Astrocyte of the hippocampus (primary cell): ENCODE measurements around the gene ATG4D.
A peak's percentile ranks its signal among the peaks of the same experiment; 100 is the strongest.

Source experiments
- DNase-seq: peaks from one replicate; pipeline ENCODE4 v3.0.0; 2011; ENCODE audit warnings: low read depth, low spot score

ATG4D gene

DNA sequence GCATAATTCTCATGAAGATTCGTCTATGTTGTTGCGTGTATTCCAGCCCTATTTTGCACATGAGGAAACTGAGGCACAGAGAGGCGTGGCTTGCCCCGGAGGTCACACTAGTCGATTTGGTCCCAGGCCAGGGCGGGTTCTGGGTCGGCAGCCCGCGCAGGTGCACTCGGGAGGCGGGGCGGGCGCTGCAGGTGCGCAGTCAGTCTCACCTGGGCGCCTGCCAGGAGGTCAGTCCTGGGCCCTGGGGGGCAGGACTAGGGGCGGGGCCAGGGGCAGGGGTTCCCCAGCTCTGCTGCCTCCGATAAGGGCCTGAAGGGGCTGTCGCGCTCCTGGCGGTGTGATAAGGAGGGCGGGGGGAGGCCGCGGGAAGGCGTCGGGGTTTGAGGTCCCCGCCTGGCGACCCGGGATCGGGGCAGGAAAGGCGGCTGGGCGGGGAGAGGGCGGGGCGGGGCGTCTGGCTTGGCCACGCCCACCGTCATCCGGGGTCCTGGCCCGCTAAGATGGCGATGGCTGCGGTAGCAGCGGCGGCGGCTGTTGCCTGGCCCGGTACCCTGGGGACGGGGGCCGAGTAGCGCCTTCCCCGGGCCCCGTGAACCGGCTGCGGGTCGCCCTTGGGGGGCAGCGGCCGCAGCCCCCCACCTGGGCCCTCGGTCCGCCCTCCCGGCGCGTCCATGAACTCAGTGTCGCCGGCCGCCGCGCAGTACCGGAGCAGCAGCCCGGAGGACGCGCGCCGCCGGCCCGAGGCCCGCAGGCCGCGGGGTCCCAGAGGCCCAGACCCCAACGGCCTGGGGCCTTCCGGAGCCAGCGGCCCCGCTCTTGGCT lies at the start of gene ATG4D:
Gene ATG4D (plus strand): TSS at position 485 of the 822 bp plus-strand sequence. CDS start 187 bp downstream, at position 672.
- DNase-seq: peak; percentile 88

DNA sequence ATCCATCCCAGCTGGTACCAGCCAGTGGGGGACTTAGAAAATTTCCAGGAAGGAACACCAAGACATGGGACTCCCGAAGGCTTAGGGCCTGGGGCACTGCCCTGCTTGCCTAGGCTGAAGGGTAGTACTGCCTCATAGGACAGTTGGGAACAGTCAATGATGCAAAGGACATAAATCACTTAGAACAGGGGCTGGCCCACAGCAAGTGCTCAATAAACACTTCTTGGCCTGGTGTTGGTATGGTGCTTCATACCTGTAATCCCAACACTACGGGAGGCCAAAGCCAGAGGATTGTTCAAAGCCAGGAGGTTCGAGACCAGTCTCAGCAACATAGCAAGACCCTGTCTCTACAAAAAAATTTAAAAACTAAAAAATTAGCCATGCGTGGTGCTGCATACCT lies 46.3 kb upstream of the ATG4D start:
- DNase-seq: no peak

DNA sequence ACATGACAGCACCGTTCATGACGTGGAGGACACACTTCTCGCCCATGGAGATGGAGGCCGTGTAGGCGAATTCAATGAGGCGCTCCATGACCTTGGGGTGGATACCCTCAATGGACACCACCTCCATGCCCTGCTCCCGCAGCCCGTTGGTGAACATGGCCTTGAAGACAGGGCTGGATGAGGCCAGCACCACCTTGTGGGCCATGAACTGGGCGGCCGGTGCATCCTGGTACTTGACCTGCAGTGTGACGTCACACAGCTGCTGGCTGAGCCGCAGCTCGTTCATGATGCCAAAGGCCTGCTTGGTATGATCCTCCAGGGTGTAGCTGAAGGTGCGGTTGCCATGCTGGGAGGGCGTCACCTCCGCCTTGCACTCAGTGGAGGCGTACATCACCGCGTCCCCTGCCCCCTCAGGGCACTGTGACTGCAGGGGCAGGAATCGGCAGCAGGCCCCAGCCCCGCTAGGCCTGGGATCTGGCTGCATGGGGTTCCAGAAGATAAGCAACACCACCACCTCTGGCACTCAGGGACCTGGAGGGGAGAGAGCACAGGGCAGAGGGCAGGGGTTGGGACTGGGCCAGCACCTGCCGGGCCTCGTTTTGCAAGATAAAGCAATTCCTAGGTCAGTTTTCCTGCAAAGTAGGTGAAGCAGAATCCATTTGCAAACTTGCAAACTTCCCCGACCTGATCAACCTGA lies 44.0 kb upstream of the ATG4D start:
- no peak for DNase-seq

DNA sequence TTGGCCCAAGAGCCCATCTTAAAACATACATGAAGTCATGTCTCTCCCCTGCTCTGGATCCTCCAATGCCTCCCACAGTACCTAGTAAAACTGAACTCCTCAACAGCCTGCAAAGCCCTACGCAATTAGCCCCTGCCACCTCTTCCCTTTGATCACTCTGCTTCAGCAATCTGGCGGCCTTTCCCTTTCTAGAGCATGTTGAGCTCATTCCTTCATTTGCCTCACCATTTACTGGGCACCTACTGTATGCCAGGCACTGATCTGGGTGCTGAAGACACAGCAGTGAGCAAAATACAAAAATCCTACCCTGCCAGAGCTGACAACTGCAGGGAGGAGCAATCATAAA lies 43.5 kb upstream of the ATG4D start:
- DNase-seq: no peak

DNA sequence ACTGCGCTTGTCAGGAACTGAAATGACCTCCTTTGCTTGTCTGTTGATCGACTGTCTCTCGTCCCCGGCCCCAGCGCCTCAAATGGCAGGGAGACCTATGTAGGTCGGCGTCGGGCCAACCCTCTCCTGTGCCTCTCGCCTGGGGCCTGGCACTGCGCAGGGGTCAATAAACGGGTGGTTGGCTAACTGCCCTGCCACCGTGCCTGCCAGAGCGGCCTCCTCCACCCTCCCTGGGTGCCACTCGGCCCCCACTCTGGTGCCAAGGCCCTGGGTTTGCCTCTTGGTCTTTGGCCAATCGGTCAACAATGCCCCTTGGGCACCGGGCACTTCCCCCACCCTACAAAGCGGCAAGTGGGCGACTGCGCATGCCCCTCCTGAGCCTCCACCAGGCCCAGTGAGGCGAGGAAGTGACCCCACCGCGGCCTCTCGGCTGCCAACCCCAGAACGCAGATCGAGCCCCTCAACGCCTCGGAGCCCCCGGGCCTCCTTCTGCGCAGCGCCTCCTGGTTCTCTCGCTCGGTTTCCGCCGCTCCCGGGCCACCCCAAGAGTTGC lies 41.7 kb upstream of the ATG4D start:
- DNase-seq: peak; percentile 74

DNA sequence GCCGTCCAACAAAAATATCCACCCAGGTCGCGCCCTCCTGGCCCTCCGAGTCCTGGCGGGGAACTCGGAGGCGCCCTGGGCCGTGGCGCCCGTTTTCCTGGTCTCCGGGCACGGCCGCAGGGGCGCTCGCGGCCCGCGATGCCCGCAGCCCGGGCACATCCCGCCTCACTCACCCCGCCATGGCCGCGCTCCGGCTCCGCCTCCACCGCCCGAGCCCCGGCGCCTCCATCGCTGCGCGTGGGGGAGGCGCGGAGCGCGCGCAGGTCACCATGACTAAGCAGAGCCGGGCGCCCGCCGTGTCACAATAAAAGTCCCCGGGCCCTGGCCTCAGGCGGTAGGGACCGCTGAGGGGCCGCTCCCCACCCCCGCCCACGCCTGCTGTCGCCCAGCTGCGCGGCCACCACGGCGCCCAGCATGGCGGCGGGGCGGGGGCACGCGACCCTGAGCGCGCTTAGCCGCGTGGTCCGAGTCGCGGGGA lies 41.1 kb upstream of the ATG4D start:
- peak; percentile 97 for DNase-seq

DNA sequence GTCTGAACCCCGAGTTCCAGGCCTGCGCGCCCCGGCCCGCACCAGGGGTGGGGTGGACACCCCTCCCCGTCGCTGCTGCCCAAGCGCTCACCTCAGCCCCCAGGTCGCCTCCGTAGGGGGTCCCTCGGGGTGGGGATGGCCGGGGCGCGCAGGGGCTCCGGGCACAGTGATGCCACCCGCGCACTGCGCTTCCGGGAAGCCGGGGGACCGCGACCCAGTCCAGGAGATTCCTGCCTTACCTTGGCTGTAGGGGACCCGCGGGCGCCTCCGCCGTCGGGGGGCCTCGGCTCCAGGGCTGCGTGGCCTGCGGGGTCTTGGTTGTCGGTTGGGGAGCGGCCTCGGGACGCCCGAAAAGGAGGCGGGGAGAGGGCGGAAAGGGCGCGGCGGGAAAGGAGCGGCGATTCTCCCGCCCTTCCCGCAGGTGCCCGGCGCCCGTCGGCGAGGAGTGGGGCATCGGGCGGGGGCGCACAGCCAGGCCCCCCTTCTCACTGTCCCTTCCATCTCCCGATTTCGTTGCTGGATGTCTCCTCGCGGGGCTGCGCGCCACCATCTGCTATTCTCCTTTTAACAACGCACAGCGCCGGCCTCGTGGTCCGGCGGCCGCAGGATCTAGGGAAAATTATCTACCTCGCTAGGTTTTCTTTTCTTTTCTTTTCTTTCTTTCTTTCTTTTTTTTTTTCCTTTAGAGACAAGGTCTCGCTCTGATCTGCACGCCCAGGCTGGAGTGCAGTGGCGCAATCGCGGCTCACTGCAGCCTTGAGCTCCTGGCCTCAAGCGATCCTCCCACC lies 40.5 kb upstream of the ATG4D start, which contains the start of gene KEAP1:
Gene KEAP1 (minus strand): TSS at position 355 of the 788 bp plus-strand sequence. CDS start 3,323 bp downstream, outside the sequence.
- peak; percentile 55 for DNase-seq

DNA sequence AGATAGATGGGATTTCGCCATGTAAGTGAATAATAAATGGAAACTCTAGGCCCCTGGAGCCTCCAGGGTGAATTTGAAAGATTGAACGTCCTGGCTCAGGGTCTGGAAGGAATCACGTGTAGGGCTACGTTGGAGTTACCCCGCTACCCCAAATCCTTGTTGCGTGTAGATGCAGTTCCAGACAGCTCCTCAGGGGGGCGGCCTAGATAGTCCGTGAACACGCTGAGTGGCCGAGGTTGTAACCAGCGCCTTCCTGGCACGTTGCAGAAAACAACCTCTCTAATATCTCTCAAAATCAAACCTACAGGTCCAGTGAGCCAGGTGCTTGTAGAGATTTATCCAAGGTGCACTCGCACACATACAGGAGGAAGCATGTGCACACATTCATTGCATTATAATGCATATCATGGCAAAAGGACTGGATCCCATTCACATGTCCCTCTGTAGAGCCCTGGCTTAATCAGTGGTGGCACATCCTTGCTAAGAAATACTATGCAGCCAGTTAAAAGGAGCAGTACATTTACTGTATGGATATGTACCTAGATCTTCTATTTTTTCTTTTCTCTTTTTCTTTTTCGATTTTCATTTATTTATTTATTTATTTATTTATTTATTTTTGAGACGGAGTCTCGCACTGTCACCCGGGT lies 38.0 kb upstream of the ATG4D start:
- DNase-seq: peak; percentile 69

DNA sequence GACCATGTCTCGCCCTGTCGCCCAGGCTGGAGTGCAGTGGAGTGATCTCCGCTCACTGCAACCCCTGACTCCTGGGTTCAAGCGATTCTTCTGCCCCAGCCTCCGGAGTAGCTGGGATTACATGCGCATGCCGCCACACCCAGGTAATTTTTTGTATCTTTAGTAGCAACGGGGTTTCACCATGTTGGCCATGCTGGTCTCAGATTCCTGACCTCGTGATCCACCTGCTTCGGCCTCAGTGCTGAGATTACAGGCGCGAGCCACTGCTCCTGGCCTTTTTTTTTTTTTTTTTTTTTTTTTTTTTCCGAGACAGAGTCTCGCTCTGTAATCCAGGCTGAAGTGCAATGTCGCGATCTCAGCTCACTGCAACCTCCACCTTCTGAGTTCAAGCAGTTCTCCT lies 35.7 kb upstream of the ATG4D start:
- no peak for DNase-seq

DNA sequence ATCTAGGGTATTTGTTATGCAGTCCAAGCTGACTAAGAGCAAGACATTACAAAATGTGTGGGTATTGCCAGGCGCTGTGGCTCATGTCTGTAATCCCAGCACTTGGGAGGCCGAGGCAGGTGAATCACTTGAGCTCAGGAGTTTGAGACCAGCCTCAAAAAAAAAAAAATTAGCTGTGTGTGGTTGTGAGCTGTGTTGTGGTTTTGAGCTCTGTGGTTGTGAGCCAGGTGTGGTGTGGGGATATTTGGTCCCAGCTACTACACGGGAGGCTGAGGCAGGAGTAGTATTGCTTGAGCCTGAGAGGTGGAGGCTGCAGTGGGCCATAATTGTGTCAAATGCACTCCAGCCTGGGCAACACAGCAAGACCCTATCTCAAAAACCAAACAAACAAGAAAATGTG lies 35.0 kb upstream of the ATG4D start:
- DNase-seq: no peak

DNA sequence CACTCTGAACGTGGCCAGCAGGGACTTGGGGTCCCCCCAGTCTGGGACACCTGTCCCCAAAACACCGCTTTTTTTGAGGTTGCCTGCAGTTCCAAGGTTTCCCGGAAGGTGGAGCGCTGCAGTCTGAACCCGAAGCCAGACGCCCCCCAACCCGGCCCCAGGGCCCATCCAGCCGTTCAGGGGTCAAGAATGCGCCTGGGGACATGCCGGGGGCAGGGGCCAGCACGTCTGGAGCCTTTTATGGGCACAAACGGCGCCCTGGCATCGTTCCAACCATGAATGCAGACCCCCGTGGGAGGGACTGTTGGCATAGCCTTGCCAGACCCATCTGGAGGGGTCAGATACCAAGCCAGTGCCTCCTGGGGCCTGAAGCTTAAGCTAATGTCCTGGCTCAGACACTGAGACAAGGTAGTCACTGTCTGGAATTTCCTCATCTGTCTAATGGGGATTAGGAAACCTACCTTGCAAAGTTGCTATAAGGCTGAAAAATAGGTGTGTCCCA lies 33.4 kb upstream of the ATG4D start:
- no peak for DNase-seq

DNA sequence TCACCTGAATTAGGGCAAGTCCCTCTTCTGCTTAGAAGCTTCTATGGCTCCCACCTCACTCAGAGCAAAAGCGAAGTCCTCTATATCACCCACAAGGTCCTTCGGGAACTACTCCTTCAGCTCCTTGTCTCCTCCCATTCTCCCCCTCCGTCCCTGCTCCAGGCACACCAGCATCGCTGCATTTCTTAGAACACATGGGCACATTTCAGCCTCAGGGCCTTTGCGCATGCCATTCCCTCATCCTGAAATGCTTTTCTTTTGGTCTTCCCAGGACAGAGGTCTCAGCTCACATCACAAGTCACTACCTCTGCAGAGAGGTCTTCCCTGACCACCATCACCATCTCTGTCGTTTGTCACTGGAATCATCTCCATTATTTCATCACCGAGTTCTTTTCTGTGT lies 30.5 kb upstream of the ATG4D start:
- DNase-seq: no peak

DNA sequence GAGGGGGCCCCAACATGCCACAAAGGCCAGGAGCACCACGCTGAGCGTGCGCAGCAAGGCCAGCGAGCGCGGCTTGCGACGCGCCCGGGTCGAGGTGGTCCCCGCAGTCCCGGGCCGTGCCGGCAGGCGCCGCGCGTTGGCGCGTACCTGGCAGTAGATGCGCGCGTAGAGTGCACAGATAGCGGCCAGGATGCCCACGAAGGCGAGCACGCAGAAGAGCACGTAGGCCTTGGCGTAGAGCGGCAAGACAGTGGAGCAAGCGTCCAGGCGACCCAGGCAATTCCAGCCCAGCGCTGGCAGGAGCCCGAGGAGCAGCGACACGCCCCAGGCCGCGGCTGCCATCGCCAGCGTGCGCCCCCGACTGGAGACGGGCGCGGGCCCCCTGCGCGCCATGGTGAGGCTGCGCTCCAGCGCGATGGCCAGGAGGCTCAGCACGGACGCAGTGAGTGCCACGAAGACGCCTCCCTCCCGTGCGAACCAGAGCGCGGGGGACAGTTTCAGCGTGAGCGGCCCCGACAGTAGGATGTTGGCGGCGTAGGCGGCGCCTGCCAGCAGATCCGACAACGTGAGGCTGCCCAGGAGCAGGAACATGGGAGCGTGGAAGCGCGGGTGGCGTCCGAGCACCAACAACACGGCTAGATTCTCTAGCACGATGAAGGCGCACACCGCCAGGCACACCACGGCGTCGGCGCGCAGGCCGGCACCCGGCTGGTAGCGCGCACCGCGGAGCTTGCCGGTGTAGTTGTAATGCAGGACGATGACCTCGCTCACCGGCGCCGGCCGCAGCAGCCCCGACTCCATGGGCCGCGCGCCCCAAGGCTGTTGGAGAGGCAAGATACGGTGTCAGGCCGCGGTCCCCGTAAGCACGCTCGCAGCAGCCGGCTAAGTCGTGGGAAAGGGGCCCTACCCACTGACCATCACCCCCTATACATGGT lies 29.2 kb upstream of the ATG4D start:
- peak; percentile 43 for DNase-seq

DNA sequence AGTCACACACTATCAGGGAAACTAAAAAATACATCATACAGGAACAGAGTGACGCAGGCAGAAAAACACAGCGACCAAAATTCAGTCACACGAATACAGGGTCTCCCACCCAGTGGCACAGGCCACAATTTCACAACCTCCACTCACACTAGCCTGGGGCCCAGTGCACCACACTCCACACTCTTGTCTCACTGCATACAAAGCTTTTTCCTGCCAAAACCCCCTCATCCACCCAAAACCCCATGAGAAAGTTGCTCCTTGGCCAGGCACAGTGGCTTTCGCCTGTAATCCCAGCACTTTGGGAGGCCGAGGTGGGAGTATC lies 27.7 kb upstream of the ATG4D start:
- no peak for DNase-seq

DNA sequence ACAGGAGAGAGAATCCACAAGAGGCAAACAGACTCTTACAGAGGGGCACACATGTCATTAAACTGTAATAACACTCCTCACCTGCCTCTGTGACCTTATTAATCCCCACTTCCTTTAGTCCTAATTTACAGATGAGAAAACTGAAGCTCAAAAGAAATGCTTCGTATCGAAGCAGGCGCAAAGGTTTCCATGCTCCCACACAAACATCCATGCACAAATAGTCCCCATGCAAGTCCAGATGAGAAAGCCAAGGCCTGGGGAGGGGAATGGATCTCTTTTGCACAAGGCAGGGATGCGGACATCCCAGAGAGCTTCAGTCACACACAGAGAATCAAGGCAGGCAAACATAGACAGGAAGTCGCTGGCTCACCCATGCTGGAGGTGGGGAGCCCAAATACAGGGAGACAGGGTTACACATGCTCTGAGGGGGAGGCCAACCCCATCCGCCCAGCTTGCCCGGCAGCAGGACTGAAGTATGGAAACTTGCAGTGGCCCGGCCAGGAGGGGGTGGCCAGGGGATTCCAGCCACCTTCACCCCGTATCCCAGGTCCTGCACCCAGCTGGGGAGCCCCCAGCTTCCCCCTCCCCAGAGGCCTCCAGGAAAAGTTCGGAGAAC lies 26.9 kb upstream of the ATG4D start:
- no peak for DNase-seq

DNA sequence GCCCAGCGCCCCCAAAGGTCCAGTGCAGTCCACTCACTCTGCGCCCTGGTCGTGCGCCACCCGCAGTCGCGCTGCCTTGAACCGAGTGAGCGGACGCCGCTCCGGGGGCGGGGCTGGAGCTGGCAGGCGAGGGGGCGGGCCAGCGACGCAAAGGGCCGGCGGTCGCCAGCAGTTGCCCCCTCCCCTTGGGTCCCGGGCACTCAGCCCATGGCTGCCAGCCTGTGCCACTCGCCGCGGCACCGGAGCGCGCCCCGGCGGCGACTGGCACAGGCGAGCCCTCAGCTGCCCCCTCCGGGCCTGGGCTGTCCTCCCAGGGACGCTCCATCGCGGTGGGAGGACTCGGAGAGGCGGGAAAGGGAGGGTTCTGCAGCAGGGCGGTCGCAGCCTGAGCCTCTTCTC lies 26.3 kb upstream of the ATG4D start, which contains the start of gene S1PR5:
Gene S1PR5 (minus strand): TSS at position 87 of the 399 bp plus-strand sequence. CDS start 2,436 bp downstream, outside the sequence.
- peak; percentile 18 for DNase-seq

DNA sequence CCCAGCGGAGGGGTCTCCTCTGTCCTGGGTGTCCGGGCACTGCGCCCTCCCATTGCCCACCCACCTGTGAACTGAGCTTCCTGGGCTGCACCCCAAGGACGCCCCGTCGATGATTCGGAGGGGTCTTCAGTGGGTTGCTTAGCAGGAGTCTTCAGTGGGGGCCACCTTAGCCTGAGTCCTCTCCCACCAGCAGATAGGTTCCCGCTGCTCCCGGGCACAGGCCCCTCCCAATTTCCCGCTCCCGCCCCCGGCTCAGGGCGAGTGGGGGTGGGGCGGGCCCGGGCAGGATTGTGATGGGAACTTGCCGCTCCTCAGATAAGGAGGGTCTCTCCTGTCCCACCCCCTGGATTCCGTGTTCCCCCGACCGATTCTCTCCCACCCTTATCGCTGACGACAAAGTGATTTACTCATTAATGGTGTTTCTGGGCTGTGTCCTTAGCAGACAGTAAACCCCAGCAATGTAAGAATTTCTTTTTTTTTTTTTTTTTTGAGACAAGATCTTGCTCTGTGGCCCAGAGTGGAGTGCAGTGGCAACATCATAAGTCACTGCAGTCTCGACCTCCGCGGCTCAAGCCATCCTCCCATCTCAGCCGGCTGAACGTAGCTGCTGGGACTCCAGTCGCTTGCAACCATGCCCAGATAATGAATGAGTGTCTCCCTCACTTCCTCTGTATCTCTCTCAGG lies 25.8 kb upstream of the ATG4D start:
- DNase-seq: peak; percentile 23

DNA sequence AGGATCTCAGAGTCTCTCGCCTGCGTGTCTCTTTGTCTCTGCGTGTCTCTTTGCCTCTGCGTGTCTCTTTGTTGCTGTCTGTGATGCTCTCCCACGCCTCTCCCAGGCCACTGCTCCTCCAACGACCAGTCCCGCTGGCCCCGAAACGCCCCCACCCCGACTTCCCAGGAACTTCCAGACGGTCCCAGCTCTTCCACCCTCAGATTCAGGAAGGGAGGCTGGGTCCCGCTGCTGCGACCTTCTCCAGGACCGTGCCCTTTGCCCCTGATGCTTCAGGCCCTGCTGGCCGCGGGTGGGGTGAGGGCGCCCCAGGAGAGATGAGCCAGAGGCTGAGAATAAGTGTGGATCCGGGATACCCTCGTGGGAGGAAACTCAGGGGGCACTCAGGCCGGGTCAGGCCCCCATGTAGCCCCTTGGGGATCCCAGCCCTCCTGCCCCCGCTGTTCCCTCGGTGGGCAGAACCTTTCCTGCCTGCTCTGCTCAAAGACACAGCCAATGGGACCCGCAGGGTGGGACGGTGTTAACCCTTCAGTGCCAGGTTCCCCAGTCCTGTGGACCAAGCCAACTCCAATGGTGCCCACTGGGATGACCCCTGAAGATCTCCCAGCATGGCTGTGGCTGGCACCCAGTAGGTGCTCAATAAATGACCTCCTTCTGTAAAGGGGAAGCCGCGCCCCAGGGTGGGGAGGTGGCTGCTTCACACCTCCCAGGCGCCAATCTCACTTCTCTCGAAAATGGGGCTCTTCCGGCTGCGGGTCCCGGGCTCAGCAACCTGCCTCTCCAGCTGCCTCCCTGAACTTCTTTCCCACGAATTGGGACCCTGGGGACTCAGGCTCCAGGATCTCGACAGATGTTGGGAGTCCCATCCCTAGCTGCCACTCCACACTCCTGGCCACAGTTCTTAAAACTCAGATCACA lies 25.0 kb upstream of the ATG4D start:
- DNase-seq: no peak
